Testis (tissue), 3 donors: Measurements from ENCODE around the gene DLL3. TPM values are rescaled to one million over a fixed set of nuclear protein-coding genes. Genes with fewer than 3 reads are reported as not detected.

Experiments used
- DNase-seq: peaks from one replicate; pipeline ENCODE4 v3.0.0-alpha.2; 2019
- H3K27ac ChIP-seq, 2 donors: fragments of 200-600 bp; sonication (generic); one replicate each; pipeline ENCODE4 v1.5.1; 2019
- H3K27me3 ChIP-seq: fragments of 200-600 bp; sonication (generic); one replicate; pipeline ENCODE4 v1.5.1; 2019
- H3K36me3 ChIP-seq: fragments of 200-600 bp; sonication (generic); one replicate; pipeline ENCODE4 v1.5.1; 2017; ENCODE audit warnings: low read depth; ENCODE audit errors: missing control alignments
- H3K4me1 ChIP-seq: fragments of 200-600 bp; sonication (generic); one replicate; pipeline ENCODE4 v1.5.1; 2019
- H3K4me3 ChIP-seq, 2 donors: fragments of 200-600 bp; sonication (generic); one replicate each; pipeline ENCODE4 v1.5.1; 2017 to 2019
- H3K9me3 ChIP-seq: fragments of 200-600 bp; sonication (generic); one replicate; pipeline ENCODE4 v1.5.1; 2017
- CTCF ChIP-seq, 3 experiments: fragments of 450-650 bp in 2 of 3; fragments of 200-600 bp in 1 of 3; sonication (generic) in 1 of 3; IDR thresholded peaks; one replicate each; pipeline ENCODE4 v1.5.1; 2016 to 2019; ENCODE audit warnings: antibody characterized with exemption in 3 of 3, mild to moderate bottlenecking in 2 of 3, moderate library complexity in 1 of 3
- POLR2A ChIP-seq: fragments of 450-650 bp; IDR thresholded peaks from one replicate; pipeline ENCODE4 v1.6.1; 2017; ENCODE audit warnings: antibody characterized with exemption, mild to moderate bottlenecking, moderate library complexity
- WGBS, 2 donors: methylation state at CpG; one replicate each; pipeline ENCODE4 v1.1.5; 2018; 5-methylcytosine and 5-hydroxymethylcytosine counted together
- intact Hi-C: fragments of 100-400 bp; cut with DNase I; formaldehyde crosslinking; loops from one replicate; pipeline ENCODE4 v1.15.1; 2023; ENCODE audit warnings: low total_unique reads
- polyA plus RNA-seq: library from polyadenylated mRNA; stranded (reverse); fragments of 350-450 nt; fragmentation: Illumina TruSeq; extraction: RNeasy Lipid Tissue Mini Kit (QIAGEN cat#74804); gene quantifications from one replicate; pipeline ENCODE4 v1.2.3, GENCODE V29; 2014; ENCODE audit warnings: low read depth, low replicate concordance; ENCODE audit not compliant: insufficient read depth
- total RNA-seq, 2 donors: library from RNA; depleted of rRNA; stranded (reverse); fragments of >200 nt; gene quantifications; one replicate each; pipeline ENCODE4 v1.2.3, GENCODE V29; 2016

DLL3 gene
- total and polyA plus RNA-seq, 3 donors from 2014 or later = 1.6 to 6.5 (median 4.5) TPM

- intact Hi-C loops = loop anchor here (10.0 kb wide), 1 partner anchor 108 kb away; no protein-coding TSS in a partner anchor
- H3K36me3 ChIP-seq = no peaks in the 10 kb centered on the region
- H3K4me3 ChIP-seq = peak overlapping the region; percentile 84 to 96
- H3K9me3 ChIP-seq = no peaks in the 10 kb centered on the region
- peaks cover 12% of the 10 kb centered on the region for H3K4me1 ChIP-seq
- H3K27me3 ChIP-seq = no peaks in the 10 kb centered on the region
- DNase-seq = no peak
- 11 to 17% methylated on average over 12 of the region's 12 CpGs for WGBS, 2 donors
- TF ChIP-seq POLR2A = no peak
- TF ChIP-seq CTCF (IDR thresholded peaks at IDR 0.05) = no peak
- no peak overlapping the region for H3K27ac ChIP-seq
These were observed 34.3 kb downstream of the DLL3 start for GRCh38 chr19:39533003-39533512.

- DNase-seq = no peak
- peaks cover 18% of the 10 kb centered on the region for H3K4me1 ChIP-seq
- no peaks in the 10 kb centered on the region for H3K9me3 ChIP-seq
- H3K27ac ChIP-seq = no peak overlapping the region
- WGBS, 2 donors = 61 to 86% methylated on average over 3 of the region's 3 CpGs
- H3K4me3 ChIP-seq = no peak overlapping the region
- intact Hi-C loops = loop anchor here (10.0 kb wide), 1 partner anchor 109 kb away; no protein-coding TSS in a partner anchor
- no peaks in the 10 kb centered on the region for H3K27me3 ChIP-seq
- H3K36me3 ChIP-seq = no peaks in the 10 kb centered on the region
- TF ChIP-seq CTCF (IDR thresholded peaks at IDR 0.05) (no peak), POLR2A (no peak)
These were observed 35.0 kb downstream of the DLL3 start for GRCh38 chr19:39533791-39534190.

GRCh38 chr19:39539165-39539517 is 40.4 kb downstream of the DLL3 start:
- Histone ChIP-seq H3K36me3 (no peaks in the 10 kb centered on the region), H3K4me1 (peaks cover 16% of the 10 kb centered on the region), H3K27me3 (no peaks in the 10 kb centered on the region), H3K4me3 (peak overlapping the region; percentile 77 to 92), H3K9me3 (no peaks in the 10 kb centered on the region), H3K27ac (peak overlapping the region; percentile 91 to 99)
- DNase-seq = no peak
- intact Hi-C loops = loop anchor here (10.0 kb wide), 1 partner anchor 114 kb away; no protein-coding TSS in a partner anchor
- TF ChIP-seq POLR2A = no peak
- no peak for TF ChIP-seq CTCF (IDR thresholded peaks at IDR 0.05)
- 1% methylated on average over 10 of the region's 10 CpGs for WGBS, 2 donors

GRCh38 chr19:39539518-39540332 is 41.0 kb downstream of the DLL3 start, which contains the start of gene EID2:
TSS of gene EID2 (minus strand) at chr19:39540161. CDS start at chr19:39540079, 82 bp downstream.
- TF ChIP-seq CTCF (IDR thresholded peaks at IDR 0.05) = peak; percentile 92 to 98 (median 93)
- TF ChIP-seq POLR2A = peak; percentile 85
- DNase-seq = peak; percentile 97
- Histone ChIP-seq H3K27me3 (no peaks in the 10 kb centered on the region), H3K4me1 (peaks cover 16% of the 10 kb centered on the region), H3K36me3 (no peaks in the 10 kb centered on the region), H3K4me3 (peak within 1 kb of the TSS; percentile 77 to 92), H3K9me3 (no peaks in the 10 kb centered on the region), H3K27ac (peak within 1 kb of the TSS; percentile 91 to 99)
- intact Hi-C loops = loop anchor here (10.0 kb wide), 1 partner anchor 115 kb away; no protein-coding TSS in a partner anchor
- 0 to 1% methylated on average over 42 to 67 of the region's 84 CpGs for WGBS, 2 donors
